Astrocyte (in vitro differentiated cells and primary cell): Measurements from ENCODE around the gene PLAAT2. TPM values are rescaled to one million over a fixed set of nuclear protein-coding genes. Genes with fewer than 3 reads are reported as not detected.

Source experiments
- DNase-seq: peaks from one replicate; pipeline ENCODE4 v3.0.0-alpha.2; 2010; ENCODE audit warnings: low read depth
- FAIRE-seq: peaks from 2 replicates; lab custom pipeline; 2011; peaks lifted over from hg19 to GRCh38; lab: Jason Lieb, UNC
- H2AFZ ChIP-seq: 2 replicates; pipeline ENCODE4 v1.6.0; 2012; ENCODE audit warnings: low read depth, low read length, inconsistent platforms
- H3K27ac ChIP-seq: 2 replicates; pipeline ENCODE4 v1.5.1; 2011; ENCODE audit warnings: low read depth, low read length, inconsistent platforms
- H3K27me3 ChIP-seq: 2 replicates; pipeline ENCODE4 v1.6.0; 2011; ENCODE audit warnings: low read length, inconsistent platforms; ENCODE audit not compliant: insufficient read depth
- H3K36me3 ChIP-seq: 2 replicates; pipeline ENCODE4 v1.5.1; 2011; ENCODE audit warnings: low read length, inconsistent platforms; ENCODE audit not compliant: insufficient read depth
- H3K4me1 ChIP-seq: 2 replicates; pipeline ENCODE4 v1.5.1; 2011; ENCODE audit warnings: low read length, inconsistent platforms; ENCODE audit not compliant: insufficient read depth
- H3K4me2 ChIP-seq: 2 replicates; pipeline ENCODE4 v1.6.0; 2012; ENCODE audit warnings: low read length, inconsistent platforms
- H3K4me3 ChIP-seq: 2 replicates; pipeline ENCODE4 v1.5.1; 2011; ENCODE audit warnings: low read depth, mild to moderate bottlenecking, low read length, inconsistent platforms; ENCODE audit not compliant: insufficient read depth
- H3K79me2 ChIP-seq: 2 replicates; pipeline ENCODE4 v1.6.0; 2012; ENCODE audit warnings: mild to moderate bottlenecking, low read length, inconsistent platforms; ENCODE audit not compliant: insufficient read depth
- H3K9ac ChIP-seq: 2 replicates; pipeline ENCODE4 v1.6.0; 2012; ENCODE audit warnings: mild to moderate bottlenecking, low read length, inconsistent platforms
- H3K9me3 ChIP-seq: 2 replicates; pipeline ENCODE4 v1.5.1; 2012; ENCODE audit warnings: low read depth, mild to moderate bottlenecking, low read length, inconsistent platforms; ENCODE audit not compliant: insufficient read depth
- H4K20me1 ChIP-seq: 2 replicates; pipeline ENCODE4 v1.6.0; 2012; ENCODE audit warnings: low read length, inconsistent platforms; ENCODE audit not compliant: insufficient read depth
- H3K27ac Mint-ChIP-seq: one replicate; pipeline ENCODE4 v1.8.0; 2021; ENCODE audit warnings: mild to moderate bottlenecking, mixed read lengths; ENCODE audit not compliant: unreplicated experiment
- H3K27me3 Mint-ChIP-seq: one replicate; pipeline ENCODE4 v1.8.0; 2021; ENCODE audit warnings: low read depth, mixed read lengths; ENCODE audit not compliant: unreplicated experiment
- H3K36me3 Mint-ChIP-seq: one replicate; pipeline ENCODE4 v1.8.0; 2021; ENCODE audit warnings: low read depth, mixed read lengths; ENCODE audit not compliant: unreplicated experiment
- H3K4me1 Mint-ChIP-seq: one replicate; pipeline ENCODE4 v1.8.0; 2021; ENCODE audit warnings: low read depth, mixed read lengths; ENCODE audit not compliant: unreplicated experiment
- H3K4me3 Mint-ChIP-seq: one replicate; pipeline ENCODE4 v1.8.0; 2021; ENCODE audit warnings: mild to moderate bottlenecking, moderate library complexity, mixed read lengths; ENCODE audit not compliant: unreplicated experiment
- H3K9me3 Mint-ChIP-seq: one replicate; pipeline ENCODE4 v1.8.0; 2021; ENCODE audit warnings: mild to moderate bottlenecking, mixed read lengths; ENCODE audit not compliant: unreplicated experiment
- EZH2 ChIP-seq: IDR thresholded peaks from 2 replicates; pipeline ENCODE4 v1.6.1; 2012; ENCODE audit warnings: mild to moderate bottlenecking, low read length, inconsistent platforms; ENCODE audit not compliant: insufficient read depth
- total RNA-seq: library from RNA; stranded (reverse); gene quantifications from 2 replicates; pipeline ENCODE4 v1.2.1, GENCODE V29; 2021
- TF ChIP-seq, protein P1 (sequence below): IDR thresholded peaks from 2 replicates; pipeline ENCODE4 v1.5.1; 2011; ENCODE audit warnings: low read depth, mild to moderate bottlenecking, inconsistent platforms, low read length, moderate library complexity; ENCODE audit not compliant: insufficient read depth

PLAAT2 gene
- total RNA-seq, 1 donor from 2014 or later: 0.52 TPM

DNA sequence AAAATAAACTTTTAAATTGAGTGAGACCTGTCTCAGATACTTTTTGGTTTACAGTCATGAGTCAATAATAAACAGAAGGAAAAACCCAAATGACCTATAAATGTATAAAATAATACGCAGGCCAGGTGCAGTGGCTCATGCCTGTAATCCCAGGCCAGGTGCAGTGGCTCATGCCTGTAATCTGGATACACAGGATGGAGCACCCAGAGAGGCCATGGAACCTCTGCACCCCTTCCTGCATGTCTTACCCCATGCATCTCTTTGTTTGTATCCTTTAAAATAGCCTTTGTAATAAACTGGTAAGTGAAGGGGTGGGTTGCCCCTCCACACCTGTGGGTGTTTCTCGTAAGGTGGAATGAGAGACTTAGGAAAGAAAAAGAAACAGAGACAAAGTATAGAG is 35.5 kb downstream of the PLAAT2 start:
- no peaks in the 10 kb centered on the region for H4K20me1 ChIP-seq
- peaks cover 17% of the 10 kb centered on the region for H3K4me1 ChIP-seq
- no peaks in the 10 kb centered on the region for H3K36me3 ChIP-seq
- peaks cover 15% of the 10 kb centered on the region for H3K4me1 Mint-ChIP-seq
- no peak overlapping the region for H3K4me3 Mint-ChIP-seq
- H2AFZ ChIP-seq: no peak overlapping the region
- DNase-seq (no peak), FAIRE-seq (no peak)
- peaks cover 3% of the 10 kb centered on the region for H3K27me3 Mint-ChIP-seq
- no peak overlapping the region for H3K27ac ChIP-seq
- no peak overlapping the region for H3K4me2 ChIP-seq
- H3K27me3 ChIP-seq: no peaks in the 10 kb centered on the region
- H3K79me2 ChIP-seq: no peaks in the 10 kb centered on the region
- no peaks in the 10 kb centered on the region for H3K9me3 Mint-ChIP-seq
- H3K9ac ChIP-seq: no peak overlapping the region
- H3K36me3 Mint-ChIP-seq: peaks cover 1% of the 10 kb centered on the region
- no peaks in the 10 kb centered on the region for H3K9me3 ChIP-seq
- TF ChIP-seq, protein P1, sequence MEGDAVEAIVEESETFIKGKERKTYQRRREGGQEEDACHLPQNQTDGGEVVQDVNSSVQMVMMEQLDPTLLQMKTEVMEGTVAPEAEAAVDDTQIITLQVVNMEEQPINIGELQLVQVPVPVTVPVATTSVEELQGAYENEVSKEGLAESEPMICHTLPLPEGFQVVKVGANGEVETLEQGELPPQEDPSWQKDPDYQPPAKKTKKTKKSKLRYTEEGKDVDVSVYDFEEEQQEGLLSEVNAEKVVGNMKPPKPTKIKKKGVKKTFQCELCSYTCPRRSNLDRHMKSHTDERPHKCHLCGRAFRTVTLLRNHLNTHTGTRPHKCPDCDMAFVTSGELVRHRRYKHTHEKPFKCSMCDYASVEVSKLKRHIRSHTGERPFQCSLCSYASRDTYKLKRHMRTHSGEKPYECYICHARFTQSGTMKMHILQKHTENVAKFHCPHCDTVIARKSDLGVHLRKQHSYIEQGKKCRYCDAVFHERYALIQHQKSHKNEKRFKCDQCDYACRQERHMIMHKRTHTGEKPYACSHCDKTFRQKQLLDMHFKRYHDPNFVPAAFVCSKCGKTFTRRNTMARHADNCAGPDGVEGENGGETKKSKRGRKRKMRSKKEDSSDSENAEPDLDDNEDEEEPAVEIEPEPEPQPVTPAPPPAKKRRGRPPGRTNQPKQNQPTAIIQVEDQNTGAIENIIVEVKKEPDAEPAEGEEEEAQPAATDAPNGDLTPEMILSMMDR: no peak
- TF ChIP-seq EZH2: no peak
- no peak overlapping the region for H3K4me3 ChIP-seq
- no peak overlapping the region for H3K27ac Mint-ChIP-seq

DNA sequence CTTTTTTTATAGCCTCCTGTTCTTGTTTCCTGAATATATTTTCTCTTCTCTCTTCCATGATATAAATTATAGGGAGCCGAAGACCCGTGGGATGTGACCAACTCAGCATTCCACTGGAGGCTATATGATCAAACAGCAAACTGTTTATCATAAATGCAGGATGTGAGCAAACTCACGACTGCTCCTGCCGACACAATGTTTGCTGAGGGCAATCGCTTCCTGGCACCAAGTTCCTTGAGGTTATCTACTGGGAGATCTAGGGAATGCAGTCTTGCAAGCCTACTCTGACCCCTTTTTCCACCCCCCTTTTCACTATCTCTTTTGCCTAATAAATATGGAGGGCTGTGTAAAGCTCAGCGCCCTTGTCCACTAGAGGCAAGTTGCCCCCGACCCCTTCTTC is 40.0 kb downstream of the PLAAT2 start:
- Histone ChIP-seq H3K9ac (no peak overlapping the region), H3K27me3 (no peaks in the 10 kb centered on the region), H4K20me1 (no peaks in the 10 kb centered on the region), H3K9me3 (no peaks in the 10 kb centered on the region), H3K4me2 (no peak overlapping the region), H3K27ac (no peak overlapping the region), H3K4me3 (no peak overlapping the region), H3K79me2 (no peaks in the 10 kb centered on the region), H3K4me1 (no peaks in the 10 kb centered on the region), H3K36me3 (no peaks in the 10 kb centered on the region), H2AFZ (no peak overlapping the region)
- no peak for TF ChIP-seq EZH2
- TF ChIP-seq, protein P1: no peak
- no peak for DNase-seq
- no peak overlapping the region for H3K27ac Mint-ChIP-seq
- H3K9me3 Mint-ChIP-seq: peaks cover 2% of the 10 kb centered on the region
- H3K27me3 Mint-ChIP-seq: no peaks in the 10 kb centered on the region
- no peak for FAIRE-seq
- peaks cover 1% of the 10 kb centered on the region for H3K36me3 Mint-ChIP-seq
- H3K4me1 Mint-ChIP-seq: peaks cover 5% of the 10 kb centered on the region
- no peak overlapping the region for H3K4me3 Mint-ChIP-seq

DNA sequence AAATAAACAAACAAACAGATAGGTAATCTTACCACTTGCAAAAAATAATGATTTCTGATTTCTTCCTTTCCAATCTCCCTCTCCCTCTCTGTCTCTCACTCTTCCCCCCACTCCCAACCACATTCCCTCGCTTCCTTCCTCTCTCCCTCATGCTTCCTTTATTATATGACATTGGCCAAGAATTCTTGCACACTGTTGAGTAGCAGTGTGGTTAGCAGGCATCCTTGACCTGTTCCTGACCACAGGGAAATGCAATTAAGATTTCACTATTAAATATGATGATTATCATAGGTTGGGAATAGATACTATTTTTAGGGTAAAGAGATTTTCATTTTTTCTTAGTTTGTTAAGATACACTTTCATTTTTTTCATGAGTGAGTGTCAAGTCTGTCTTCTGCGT is 41.3 kb downstream of the PLAAT2 start:
- no peaks in the 10 kb centered on the region for H3K4me1 ChIP-seq
- no peaks in the 10 kb centered on the region for H3K9me3 ChIP-seq
- H3K36me3 ChIP-seq: no peaks in the 10 kb centered on the region
- Mint-ChIP-seq H3K9me3 (peaks cover 2% of the 10 kb centered on the region), H3K4me1 (peaks cover 5% of the 10 kb centered on the region), H3K4me3 (no peak overlapping the region), H3K36me3 (peaks cover 1% of the 10 kb centered on the region), H3K27ac (no peak overlapping the region), H3K27me3 (no peaks in the 10 kb centered on the region)
- H3K4me3 ChIP-seq: no peak overlapping the region
- no peak overlapping the region for H3K27ac ChIP-seq
- H3K9ac ChIP-seq: no peak overlapping the region
- H2AFZ ChIP-seq: no peak overlapping the region
- peak; percentile 36 for DNase-seq
- H3K79me2 ChIP-seq: no peaks in the 10 kb centered on the region
- no peak for FAIRE-seq
- no peaks in the 10 kb centered on the region for H4K20me1 ChIP-seq
- H3K27me3 ChIP-seq: no peaks in the 10 kb centered on the region
- no peak overlapping the region for H3K4me2 ChIP-seq
- TF ChIP-seq, protein P1: no peak
- TF ChIP-seq EZH2: no peak
